Adrenal gland (tissue), 12 donors: ENCODE data around the gene DLK1. TPM values are rescaled to one million over a fixed set of nuclear protein-coding genes. Genes with fewer than 3 reads are reported as not detected.
A peak's percentile ranks its signal among the peaks of the same experiment; 100 is the strongest.

ENCODE experiments used
- DNase-seq, 7 donors: peaks; one replicate each; pipeline ENCODE4 v3.0.0-alpha.2; 2019 to 2020
- H3K27ac ChIP-seq, 5 donors: fragments of 200-600 bp; sonication (generic) in 4 of 5; 1 replicate in 3 of 5; 2 replicates in 2 of 5; pipeline versions ENCODE4 v1.5.1 to v1.8.0; 2016 to 2020; ENCODE audit warnings: mild to moderate bottlenecking in 1 of 5
- H3K27me3 ChIP-seq: fragments of 200-600 bp; 2 replicates; pipeline ENCODE4 v1.8.0; 2021
- H3K36me3 ChIP-seq, 2 donors: fragments of 200-600 bp; replicated peaks in 1 of 2; 1 replicate in 1 of 2; 2 replicates in 1 of 2; pipeline versions ENCODE4 v1.5.1 to v1.8.0; 2018 to 2022
- H3K4me1 ChIP-seq, 2 donors: fragments of 200-600 bp; replicated peaks in 1 of 2; 1 replicate in 1 of 2; 2 replicates in 1 of 2; pipeline versions ENCODE4 v1.5.1 to v1.8.0; 2018 to 2021
- H3K4me3 ChIP-seq, 4 donors: fragments of 200-600 bp; sonication (generic) in 3 of 4; one replicate each; pipeline ENCODE4 v1.5.1; 2016 to 2018
- H3K9me3 ChIP-seq, 3 donors: fragments of 200-600 bp; sonication (generic) in 1 of 3; replicated peaks in 1 of 3; 1 replicate in 2 of 3; 2 replicates in 1 of 3; pipeline versions ENCODE4 v1.5.1 to v1.8.0; 2016 to 2021
- CTCF ChIP-seq, 6 experiments: fragments of 450-650 bp in 4 of 6; fragments of 200-600 bp in 2 of 6; sonication (generic) in 1 of 6; IDR thresholded peaks; 1 replicate in 5 of 6; 2 replicates in 1 of 6; pipeline versions ENCODE4 v1.5.1 to v1.8.0; 2016 to 2021; ENCODE audit warnings: antibody characterized with exemption in 6 of 6, mild to moderate bottlenecking in 2 of 6, moderate library complexity in 1 of 6
- POLR2A ChIP-seq, 2 donors: fragments of 450-650 bp; IDR thresholded peaks; one replicate each; pipeline ENCODE4 v1.6.1; 2017; ENCODE audit warnings: antibody characterized with exemption in 2 of 2, mild to moderate bottlenecking in 2 of 2, moderate library complexity in 1 of 2
- WGBS, 4 donors: extraction: QIAGEN DNeasy Blood & Tissue Kit in 2 of 4; methylation state at CpG; one replicate each; pipeline versions ENCODE4 v1.1.5 to v1.1.7; 2013 to 2017; 5-methylcytosine and 5-hydroxymethylcytosine counted together
- intact Hi-C, 2 donors: fragments of 100-400 bp; cut with DNase I; formaldehyde crosslinking; loops; one replicate each; pipeline versions ENCODE4 v1.14.1 to v1.15.0; 2022 to 2023
- polyA plus RNA-seq, 3 donors: library from polyadenylated mRNA; stranded (reverse); fragments of 200-250 nt in 2 of 3; fragments of 350-450 nt in 1 of 3; fragmentation: Illumina TruSeq in 1 of 3; extraction: RNeasy Lipid Tissue Mini Kit (QIAGEN cat#74804) in 1 of 3; gene quantifications; one replicate each; pipeline ENCODE4 v1.2.3, GENCODE V29; 2013 to 2014
- total RNA-seq, 9 donors: library from RNA; depleted of rRNA in 4 of 9; stranded (reverse); fragments of >200 nt in 4 of 9; fragments of 120-200 nt in 1 of 9; fragmentation: NEBNext Ultra II Directional in 1 of 9; extraction: Animal tissue kit (Norgen Biotek cat#: 25700) in 1 of 9; gene quantifications; one replicate each; pipeline versions ENCODE4 v1.1.0 to v1.2.4, GENCODE V29; 2013 to 2023
- donor health status: healthy with polysubstance abuse.
- donor health status: Bipolar disorder and iron deficiency.
- donor health status: DM: yes; HTN: yes; CAD: no.
- donor health status: DM: no; HTN: no; CAD: no.
- donor health status: DM: no; HTN: no; CAD: no.
- donor health status: DM: yes; HTN: yes; CAD: no.

Gene DLK1
- total and polyA plus RNA-seq, 12 donors, result 426 to 2,787 (median 1,682) TPM

- no peaks in the 10 kb centered on the region for H3K9me3 ChIP-seq
- peaks cover 0 to 3% of the 10 kb centered on the region in 2 donors for H3K4me1 ChIP-seq
- no peak overlapping the region for H3K4me3 ChIP-seq
- intact Hi-C loops, result no loop called here
- H3K27me3 ChIP-seq, result no peaks in the 10 kb centered on the region
- TF ChIP-seq POLR2A (IDR thresholded peaks at IDR 0.05) (no peak), CTCF (IDR thresholded peaks at IDR 0.05) (no peak)
- no peaks in the 10 kb centered on the region for H3K36me3 ChIP-seq
- 94 to 97% (median 96%) methylated on average over 12 of the region's 12 CpGs for WGBS, 4 donors
- no peak overlapping the region for H3K27ac ChIP-seq
- peak in 3 of 7 donors; percentile 6 to 47 (median 12) for DNase-seq
Observed at GRCh38 chr14:100780246-100780645, 53.6 kb downstream of the DLK1 start.

GRCh38 chr14:100780646-100781355 is 54.1 kb downstream of the DLK1 start:
- 74 to 90% (median 86%) methylated on average over 10 to 12 of the region's 12 CpGs for WGBS, 4 donors
- H3K36me3 ChIP-seq, result no peaks in the 10 kb centered on the region
- TF ChIP-seq CTCF (IDR thresholded peaks at IDR 0.05), result no peak
- TF ChIP-seq POLR2A (IDR thresholded peaks at IDR 0.05), result no peak

GRCh38 chr14:100781952-100782351 is 55.3 kb downstream of the DLK1 start:
- 90 to 93% (median 93%) methylated on average over 8 of the region's 8 CpGs for WGBS, 4 donors
- TF ChIP-seq CTCF (IDR thresholded peaks at IDR 0.05) (no peak), POLR2A (IDR thresholded peaks at IDR 0.05) (no peak)
- peak in 1 of 7 donors; percentile 31 for DNase-seq
- H3K36me3 ChIP-seq, result no peaks in the 10 kb centered on the region
- no peak overlapping the region for H3K27ac ChIP-seq
- no peaks in the 10 kb centered on the region for H3K9me3 ChIP-seq
- peaks cover 0 to 9% of the 10 kb centered on the region in 2 donors for H3K4me1 ChIP-seq
- H3K4me3 ChIP-seq, result no peak overlapping the region
- intact Hi-C loops, result no loop called here
- H3K27me3 ChIP-seq, result no peaks in the 10 kb centered on the region

More at GRCh38 chr14:100780646-100781355, 54.1 kb downstream of the DLK1 start:
- peak in 2 of 7 donors; percentile 9 to 47 for DNase-seq
- Histone ChIP-seq H3K4me3 (no peak overlapping the region), H3K9me3 (no peaks in the 10 kb centered on the region), H3K27ac (no peak overlapping the region), H3K4me1 (peaks cover 0 to 9% of the 10 kb centered on the region in 2 donors), H3K27me3 (no peaks in the 10 kb centered on the region)
- intact Hi-C loops, result no loop called here

- H3K36me3 ChIP-seq, result no peaks in the 10 kb centered on the region
- no peaks in the 10 kb centered on the region for H3K27me3 ChIP-seq
- TF ChIP-seq POLR2A (IDR thresholded peaks at IDR 0.05), result no peak
- no peak for TF ChIP-seq CTCF (IDR thresholded peaks at IDR 0.05)
- peak overlapping the region in 1 of 5 donors; percentile 65 for H3K27ac ChIP-seq
- no peaks in the 10 kb centered on the region for H3K9me3 ChIP-seq
- no peak overlapping the region for H3K4me3 ChIP-seq
- intact Hi-C loops, result no loop called here
- H3K4me1 ChIP-seq, result peaks cover 0 to 9% of the 10 kb centered on the region in 2 donors
- WGBS, 4 donors, result 70 to 86% (median 77%) methylated on average over 13 of the region's 13 CpGs
- DNase-seq, result peak in 1 of 7 donors; percentile 62
Observed at GRCh38 chr14:100782516-100783320, 56.0 kb downstream of the DLK1 start.
